HG03342 (cell line): ENCODE data around the gene PPIL1.
"Not testable (repeated sequence)": the region's sequence is repeated elsewhere in the genome, so short reads cannot be mapped to it uniquely, and the experiment has no call there.

Source experiments
- ATAC-seq: cut with Tn5 transposase; IDR thresholded peaks from one replicate; pipeline ENCODE4 v1.9.1; 2021; ENCODE audit warnings: mild to moderate bottlenecking, moderate library complexity; ENCODE audit not compliant: unreplicated experiment

Gene PPIL1

DNA sequence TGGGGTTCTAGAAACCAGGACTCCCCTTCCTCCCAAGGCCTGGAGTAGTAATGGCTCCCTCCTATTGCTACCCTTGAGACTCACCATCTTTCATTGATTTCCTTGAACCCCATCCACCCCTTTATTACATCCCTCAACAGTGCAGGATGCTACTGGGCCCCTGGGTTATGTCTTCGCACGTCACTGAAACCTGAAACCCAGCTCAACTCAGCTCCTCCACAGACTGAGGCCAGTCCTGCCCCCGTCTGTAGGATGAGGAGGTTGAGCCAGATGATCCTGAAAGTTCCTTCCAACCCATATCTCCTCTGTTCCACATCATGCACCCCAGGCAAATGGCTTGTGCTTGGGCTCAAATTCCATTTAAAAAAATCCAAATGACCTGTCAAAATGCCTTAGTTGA is 56.8 kb downstream of the PPIL1 start:
- ATAC-seq, result no peak

DNA sequence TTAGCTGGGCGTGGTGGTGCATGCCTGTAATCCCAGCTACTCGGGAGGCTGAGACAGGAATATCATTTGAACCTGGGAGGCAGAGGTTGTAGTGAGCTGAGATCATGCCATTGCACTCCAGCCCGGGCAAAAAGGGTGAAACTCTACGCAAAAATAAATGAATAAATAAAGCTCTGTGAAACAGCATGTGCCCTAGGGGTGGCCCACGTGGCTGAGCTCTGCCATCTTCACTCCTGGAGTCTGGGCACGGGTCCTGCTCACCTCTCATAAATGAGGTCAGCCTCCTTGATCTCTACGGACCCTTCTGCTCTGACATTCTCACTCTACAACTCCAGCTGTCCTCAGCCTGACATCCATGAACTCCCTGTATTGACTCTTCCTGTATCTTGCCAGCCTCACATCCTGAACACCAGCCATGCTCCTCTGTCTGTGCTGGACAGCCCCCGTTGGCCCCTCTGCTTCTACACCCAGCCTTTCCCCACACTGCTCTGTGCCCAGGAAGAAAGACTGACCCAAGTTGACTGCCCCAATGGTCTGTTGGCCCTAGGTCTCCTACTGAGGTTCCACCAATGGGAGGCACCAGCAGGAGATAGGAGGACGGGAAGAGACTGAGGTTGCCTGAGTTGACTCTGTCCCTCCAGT is 57.3 kb downstream of the PPIL1 start:
- ATAC-seq, result no peak

DNA sequence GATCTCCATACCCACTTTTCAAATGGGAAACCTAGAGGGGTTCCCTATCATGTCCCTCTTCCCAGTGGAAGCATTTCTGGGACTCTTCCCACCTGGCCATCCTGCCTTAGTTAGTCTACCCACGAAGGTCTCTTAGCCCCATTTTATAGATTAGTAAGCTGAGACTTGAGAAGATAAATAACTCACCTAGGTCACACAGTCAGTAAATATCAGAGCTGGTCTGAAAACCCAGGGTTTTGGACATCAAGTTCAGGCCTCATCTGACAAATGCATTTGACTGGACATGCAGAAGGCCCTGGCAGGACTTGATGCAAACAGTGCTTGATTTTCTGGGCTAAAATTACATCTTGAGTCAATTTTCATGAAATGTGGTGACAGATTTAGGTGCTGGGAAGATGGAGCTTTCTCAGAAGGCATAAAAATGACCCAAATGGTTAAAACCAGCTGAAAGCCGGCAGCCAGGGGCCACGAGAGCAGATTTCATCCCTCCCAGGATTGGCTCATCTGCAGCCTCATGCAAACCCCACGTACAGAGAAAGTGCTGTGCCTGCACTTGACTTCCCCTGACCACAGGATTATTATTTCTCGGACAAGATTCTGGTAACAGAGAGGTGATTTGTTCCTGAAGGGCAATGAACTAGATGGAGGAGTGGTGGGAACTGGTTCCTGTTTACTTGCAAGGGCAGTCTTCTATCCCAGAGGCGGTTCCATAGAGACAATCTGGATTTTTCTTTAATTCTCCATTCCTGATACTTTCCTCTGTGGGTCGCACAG is 58.5 kb downstream of the PPIL1 start:
- no peak for ATAC-seq

DNA sequence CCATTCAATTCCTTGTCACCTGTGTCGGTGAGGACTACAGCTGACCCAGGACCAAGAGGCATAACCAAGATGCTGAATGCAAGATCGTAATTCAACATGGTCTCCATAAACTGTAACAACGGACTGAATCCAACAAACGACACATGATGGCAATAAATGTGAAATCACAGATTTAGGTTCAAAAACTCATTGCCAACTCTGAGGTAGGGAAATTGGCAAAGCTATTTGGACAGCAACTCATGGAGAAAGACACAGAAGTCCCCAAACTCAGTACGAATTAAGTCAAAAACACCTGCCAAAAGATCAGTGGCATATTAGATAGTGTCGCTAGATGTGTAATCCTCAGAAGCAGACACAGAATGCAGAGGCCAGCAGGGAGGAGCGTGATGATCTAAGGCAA is 60.4 kb downstream of the PPIL1 start:
- ATAC-seq, result no peak

DNA sequence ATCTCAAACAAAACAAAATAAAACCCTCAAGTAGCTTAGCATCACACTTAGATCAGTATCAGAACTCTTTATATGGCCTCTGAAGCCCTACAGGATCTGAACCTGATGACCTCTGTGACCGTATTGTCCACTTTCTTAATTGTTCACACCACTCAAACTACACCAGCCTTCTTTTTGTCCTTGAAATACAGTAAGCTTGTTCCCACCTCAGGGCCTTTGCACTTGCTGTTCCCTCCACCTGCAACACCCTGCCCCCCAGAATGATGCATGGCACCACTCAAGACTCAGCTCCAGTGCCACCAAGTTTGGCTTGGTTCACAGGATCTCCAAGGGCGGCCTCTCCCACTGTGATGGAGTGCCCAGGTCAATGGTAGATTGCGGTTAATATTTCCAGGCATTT is 61.1 kb downstream of the PPIL1 start:
- no peak for ATAC-seq

DNA sequence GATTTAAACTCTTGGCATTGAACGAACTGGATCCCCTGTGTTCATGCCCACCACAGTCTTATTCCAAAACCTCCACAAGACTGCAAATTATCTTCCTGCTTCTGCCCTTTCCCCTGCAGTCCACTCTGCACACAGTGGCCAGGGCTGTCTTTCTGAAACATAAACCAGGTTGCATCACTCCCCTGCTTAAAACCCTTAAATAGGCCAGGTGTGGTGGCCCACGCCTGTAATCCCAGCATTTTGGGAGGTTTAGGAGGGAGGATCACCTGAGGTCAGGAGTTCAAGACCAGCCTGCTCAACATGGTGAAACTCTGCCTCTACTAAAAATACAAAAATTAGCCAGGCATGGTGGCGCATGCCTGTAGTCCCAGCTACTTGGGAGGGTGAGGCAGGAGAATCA is 61.6 kb downstream of the PPIL1 start:
- not testable (repeated sequence) for ATAC-seq

DNA sequence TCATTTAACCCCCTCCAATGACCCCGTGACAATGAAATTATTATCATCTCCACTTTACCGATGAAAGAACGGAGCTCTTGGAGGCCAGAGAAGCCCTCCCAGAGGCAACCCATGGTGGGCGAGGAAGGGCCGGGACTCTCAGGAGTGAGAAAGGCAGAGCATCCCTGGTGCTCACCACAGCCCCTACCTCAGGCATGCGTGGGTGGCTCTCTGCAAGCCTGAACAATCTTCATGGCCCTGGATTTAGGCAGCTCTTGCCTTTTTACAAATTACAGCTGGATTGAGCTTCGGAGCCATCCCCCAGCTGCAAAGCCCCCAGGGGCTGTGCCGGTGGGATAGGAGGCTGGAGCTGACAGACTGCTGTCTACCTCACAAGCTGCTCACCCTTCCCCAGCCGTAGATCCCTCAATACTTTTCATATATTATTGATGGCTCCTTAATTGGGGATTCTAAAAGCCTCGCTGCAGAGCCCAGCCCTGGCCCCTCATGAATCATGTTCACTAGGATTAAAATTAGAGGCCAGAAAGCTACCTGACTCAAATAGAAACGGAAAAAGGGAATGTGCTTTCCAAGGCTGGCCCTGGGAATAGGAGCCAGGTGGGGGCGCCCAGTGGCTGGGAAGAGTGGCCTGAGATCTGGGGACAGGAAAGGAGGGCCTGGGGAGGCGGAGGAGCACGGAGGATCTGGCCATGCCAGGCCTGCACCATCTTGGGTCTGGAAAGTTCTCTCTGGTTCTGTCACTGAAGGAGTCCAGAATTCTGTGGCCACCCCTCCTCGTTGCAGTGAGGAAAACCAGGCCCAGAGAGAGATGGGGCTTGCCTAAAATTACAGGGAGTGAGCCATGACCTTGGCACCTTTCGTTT is 64.4 kb downstream of the PPIL1 start:
- ATAC-seq, result no peak

DNA sequence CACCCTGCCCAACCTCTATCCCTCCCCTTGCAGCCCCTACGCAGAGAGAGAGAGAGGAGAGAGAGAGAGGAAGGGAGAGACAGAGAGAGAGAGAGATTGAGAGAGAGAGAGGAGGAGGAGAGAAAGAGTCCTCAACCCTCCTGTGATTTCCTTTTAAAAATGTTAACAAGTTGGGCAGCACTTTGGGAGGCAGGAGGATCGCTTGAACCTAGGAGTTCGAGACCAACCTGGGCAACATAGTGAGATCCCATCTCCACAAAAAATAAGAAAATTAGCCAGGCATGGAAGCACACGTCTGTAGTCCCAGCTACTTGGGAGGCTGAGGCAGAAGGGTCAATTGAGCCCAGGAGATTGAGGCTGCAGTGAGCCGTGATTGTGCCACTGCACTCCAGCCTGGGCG is 65.4 kb downstream of the PPIL1 start:
- ATAC-seq, result no peak

DNA sequence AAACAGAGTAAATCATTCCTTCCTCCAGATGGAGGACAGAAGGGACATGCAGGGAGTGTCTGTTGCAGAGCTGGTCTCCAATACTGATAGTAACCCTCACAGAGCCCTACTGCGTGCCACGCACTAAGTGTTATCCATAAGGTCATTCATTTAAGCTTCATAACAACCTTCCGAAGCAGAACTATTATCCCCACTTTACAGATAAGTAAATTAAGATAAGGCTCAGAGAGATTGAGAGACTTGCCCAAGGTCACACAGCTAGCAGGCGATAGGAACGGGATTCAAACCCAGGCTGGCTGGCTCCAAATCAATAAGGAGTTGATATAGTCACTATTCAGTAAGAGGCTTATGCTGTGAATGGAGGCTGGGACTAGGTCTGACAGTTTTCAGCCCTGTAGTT is 66.0 kb downstream of the PPIL1 start:
- ATAC-seq, result no peak

DNA sequence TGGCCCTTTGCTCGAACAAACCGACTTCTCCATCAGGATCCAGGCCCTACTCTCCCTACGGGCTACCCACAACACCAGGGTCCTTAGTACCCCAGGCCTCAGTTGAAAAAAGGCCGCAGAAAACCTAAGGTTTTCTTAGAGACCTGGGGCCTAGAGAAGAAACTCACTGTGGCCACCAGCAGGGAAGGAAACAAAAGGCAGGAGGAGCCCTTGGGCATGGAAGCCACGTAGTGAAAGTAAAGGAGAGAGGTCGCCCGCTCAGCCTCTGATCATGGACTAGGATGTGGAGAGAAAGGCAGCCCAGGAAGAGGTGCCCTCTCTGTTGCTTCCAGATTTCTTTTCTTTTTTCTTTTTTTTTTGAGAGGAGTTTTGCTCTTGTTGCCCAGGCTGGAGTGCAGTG is 66.9 kb downstream of the PPIL1 start:
- ATAC-seq, result no peak

DNA sequence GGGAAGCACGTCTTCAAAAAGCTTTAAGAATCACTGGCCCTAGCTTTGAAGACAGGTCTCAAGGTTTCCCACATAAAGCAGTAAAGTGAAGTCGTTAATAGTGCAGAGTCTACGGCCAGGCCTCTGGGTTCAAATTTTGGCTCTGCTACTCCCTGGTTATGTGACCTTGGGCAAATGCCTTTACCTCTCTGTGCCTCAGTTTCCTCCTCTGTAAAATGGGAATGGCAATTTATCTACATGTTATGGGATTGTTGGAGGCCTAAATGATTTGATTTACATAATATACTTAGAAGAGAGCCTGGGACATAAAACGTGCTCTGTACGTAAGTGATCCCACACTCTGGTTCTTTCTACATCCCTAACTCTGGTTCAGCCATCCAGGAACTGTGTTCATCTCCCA is 67.5 kb downstream of the PPIL1 start:
- ATAC-seq, result no peak

DNA sequence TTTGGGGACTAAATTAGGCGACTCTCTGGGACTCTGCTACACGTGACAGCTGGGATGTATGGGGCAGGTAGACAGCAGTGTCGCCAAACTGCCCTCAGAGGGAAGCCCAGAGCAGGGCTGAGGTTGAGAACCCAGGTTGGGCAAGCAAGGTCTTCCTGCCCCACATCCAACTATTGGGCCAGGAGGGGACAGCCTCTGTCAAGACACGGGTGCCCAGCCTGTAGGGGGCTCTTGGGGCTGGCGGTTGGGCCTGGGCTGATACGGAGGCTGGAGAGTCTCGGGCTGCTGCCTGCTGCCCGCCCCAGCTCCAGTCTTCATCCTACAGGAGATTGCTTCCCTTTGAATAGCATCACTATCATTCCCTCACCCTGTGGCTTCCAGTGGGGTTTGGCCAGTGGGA is 68.7 kb downstream of the PPIL1 start:
- no peak for ATAC-seq

DNA sequence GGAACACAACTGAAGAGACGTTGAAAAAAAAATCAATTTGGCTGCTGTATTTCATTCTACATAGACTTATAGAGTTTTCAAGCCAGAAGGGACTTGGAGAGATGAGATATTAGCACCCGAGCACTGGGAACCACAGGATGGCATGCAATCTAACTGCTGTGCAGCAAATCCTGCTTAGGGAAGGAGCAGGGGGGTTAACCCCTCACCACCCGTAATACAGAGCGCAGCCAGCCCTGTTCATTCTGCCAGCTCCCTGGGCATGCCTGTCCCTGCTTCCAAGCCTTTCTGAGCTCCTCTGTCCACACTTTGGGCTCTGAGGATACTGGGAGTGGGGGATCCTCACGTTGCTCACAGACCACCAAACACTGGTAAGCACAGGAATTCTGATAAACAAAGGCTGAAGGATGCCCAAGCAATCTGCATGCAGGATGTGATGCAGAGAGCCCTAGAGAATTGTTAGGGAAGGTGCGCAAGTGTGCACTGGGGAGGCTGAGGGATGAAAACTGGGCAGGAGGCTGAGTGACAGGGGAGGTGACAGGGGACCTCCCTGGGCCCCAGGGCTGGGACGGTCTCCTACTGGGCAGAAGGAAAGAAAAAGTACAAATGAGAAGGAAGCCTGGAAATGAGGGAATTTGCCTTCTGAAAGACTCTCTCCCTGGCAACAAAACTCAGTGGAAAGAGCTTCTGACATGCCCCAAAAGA is 69.4 kb downstream of the PPIL1 start:
- no peak for ATAC-seq
